CD4-positive, alpha-beta T cell treated with Interleukin-4 for 4 hours (primary cell): ENCODE data around the gene MOB3B.
A peak's percentile ranks its signal among the peaks of the same experiment; 100 is the strongest.

ENCODE experiments used
- DNase-seq: peaks from one replicate; pipeline ENCODE4 v3.0.0-alpha.2; 2020

The MOB3B gene

GRCh38 chr9:27529316-27530278 is at the start of gene MOB3B:
Gene MOB3B, minus strand, starts transcription at chr9:27529814. Its CDS starts 74,264 bp downstream, at chr9:27455550.
- DNase-seq, result peak; percentile 66

- DNase-seq, result peak; percentile 99
Measured at GRCh38 chr9:27573634-27574590, 44.3 kb upstream of the MOB3B start.

GRCh38 chr9:27572918-27573633 is 43.5 kb upstream of the MOB3B start, which contains the start of gene C9orf72:
Gene C9orf72, minus strand, starts transcription at chr9:27573481. Its CDS starts 6,361 bp downstream, at chr9:27567120.
- DNase-seq, result peak; percentile 83

- DNase-seq, result peak; percentile 79
Measured at GRCh38 chr9:27572566-27572917, 42.9 kb upstream of the MOB3B start.

GRCh38 chr9:27572061-27572460 is 42.4 kb upstream of the MOB3B start:
- DNase-seq, result no peak

GRCh38 chr9:27571011-27571410 is 41.4 kb upstream of the MOB3B start:
- no peak for DNase-seq

- no peak for DNase-seq
Measured at GRCh38 chr9:27569406-27569805, 39.8 kb upstream of the MOB3B start.

- DNase-seq, result no peak
Measured at GRCh38 chr9:27566118-27566517, 36.5 kb upstream of the MOB3B start.

- DNase-seq, result no peak
Measured at GRCh38 chr9:27565696-27566095, 36.1 kb upstream of the MOB3B start.

GRCh38 chr9:27564670-27565069 is 35.1 kb upstream of the MOB3B start:
- DNase-seq, result peak; percentile 6

- DNase-seq, result no peak
Measured at GRCh38 chr9:27563738-27564430, 34.3 kb upstream of the MOB3B start.

- DNase-seq, result no peak
Measured at GRCh38 chr9:27561685-27562084, 32.1 kb upstream of the MOB3B start.

GRCh38 chr9:27560457-27560856 is 30.8 kb upstream of the MOB3B start:
- no peak for DNase-seq

- DNase-seq, result no peak
Measured at GRCh38 chr9:27558307-27558706, 28.7 kb upstream of the MOB3B start.

GRCh38 chr9:27556470-27556869 is 26.9 kb upstream of the MOB3B start:
- DNase-seq, result no peak

GRCh38 chr9:27554712-27555111 is 25.1 kb upstream of the MOB3B start:
- DNase-seq, result no peak

GRCh38 chr9:27549196-27549755 is 19.7 kb upstream of the MOB3B start:
- DNase-seq, result no peak

GRCh38 chr9:27548055-27548741 is 18.6 kb upstream of the MOB3B start:
- DNase-seq, result no peak

- DNase-seq, result no peak
Measured at GRCh38 chr9:27545471-27545870, 15.9 kb upstream of the MOB3B start.

GRCh38 chr9:27542508-27542907 is 12.9 kb upstream of the MOB3B start:
- DNase-seq, result no peak

GRCh38 chr9:27541740-27542139 is 12.1 kb upstream of the MOB3B start:
- DNase-seq, result no peak
